WTC11 (cell line): ENCODE data around the gene ANKRD2. TPM values are rescaled to one million over a fixed set of nuclear protein-coding genes. Genes with fewer than 3 reads are reported as not detected.

Experiments
- ATAC-seq: fragments of 200-7000 bp; cut with Tn5 transposase; 2 replicates; pipeline ENCODE4 v1.10.0; 2021; ENCODE audit warnings: mild to moderate bottlenecking, moderate library complexity
- CTCF ChIA-PET: fragments of 300-600 bp; sonication (Branson Sonifier 250); formaldehyde crosslinking; loops from one replicate; lab custom pipeline; 2021; ENCODE audit warnings: antibody characterized with exemption; lab: Charles Lee
- POLR2A ChIA-PET: fragments of 350-600 bp; sonication (Branson Sonifier 250); formaldehyde crosslinking; loops from one replicate; lab custom pipeline; 2021; ENCODE audit warnings: antibody characterized with exemption; lab: Charles Lee
- DNase-seq: peaks from one replicate; pipeline ENCODE4 v3.0.0; 2021; ENCODE audit warnings: low spot score
- H3K27ac Mint-ChIP-seq: 2 replicates; pipeline ENCODE4 v1.8.0; 2021; ENCODE audit warnings: mixed read lengths
- H3K27me3 Mint-ChIP-seq: 2 replicates; pipeline ENCODE4 v1.8.0; 2021; ENCODE audit warnings: low read depth, mild to moderate bottlenecking, moderate library complexity, mixed read lengths
- H3K36me3 Mint-ChIP-seq: 2 replicates; pipeline ENCODE4 v1.8.0; 2021; ENCODE audit warnings: mixed read lengths
- H3K4me1 Mint-ChIP-seq: 2 replicates; pipeline ENCODE4 v1.8.0; 2022; ENCODE audit warnings: mixed read lengths
- H3K4me3 Mint-ChIP-seq: 2 replicates; pipeline ENCODE4 v1.8.0; 2021; ENCODE audit warnings: mild to moderate bottlenecking, moderate library complexity, mixed read lengths
- H3K9me3 Mint-ChIP-seq: 2 replicates; pipeline ENCODE4 v1.8.0; 2021; ENCODE audit warnings: mixed read lengths
- CREB1 ChIP-seq: sonication (generic); formaldehyde crosslinking; IDR thresholded peaks from 2 replicates; pipeline ENCODE4 v1.8.0; 2023; ENCODE audit warnings: mild to moderate bottlenecking, missing genetic modification reagents
- E2F5 ChIP-seq: sonication (generic); formaldehyde crosslinking; IDR thresholded peaks from 2 replicates; pipeline ENCODE4 v1.8.1; 2022; ENCODE audit warnings: mild to moderate bottlenecking, moderate library complexity, missing genetic modification reagents
- ETV6 ChIP-seq: sonication (generic); formaldehyde crosslinking; IDR thresholded peaks from 2 replicates; pipeline ENCODE4 v1.8.1; 2022; ENCODE audit warnings: mild to moderate bottlenecking, missing genetic modification reagents
- FOXK1 ChIP-seq: sonication (generic); formaldehyde crosslinking; IDR thresholded peaks from 2 replicates; pipeline ENCODE4 v1.8.0; 2022; ENCODE audit warnings: mild to moderate bottlenecking, moderate library complexity, missing genetic modification reagents
- FOXP1 ChIP-seq: sonication (generic); formaldehyde crosslinking; IDR thresholded peaks from 2 replicates; pipeline ENCODE4 v1.8.0; 2022; ENCODE audit warnings: missing genetic modification reagents, mild to moderate bottlenecking, moderate library complexity, borderline replicate concordance
- GABPB1 ChIP-seq: sonication (generic); formaldehyde crosslinking; IDR thresholded peaks from 2 replicates; pipeline ENCODE4 v1.8.1; 2023; ENCODE audit warnings: mild to moderate bottlenecking, missing genetic modification reagents
- MXD4 ChIP-seq: fragments of 250-450 bp; sonication (Bioruptor Pico); IDR thresholded peaks from 2 replicates; pipeline ENCODE4 v1.8.0; 2021; ENCODE audit warnings: mild to moderate bottlenecking, moderate library complexity, borderline replicate concordance
- MYBL2 ChIP-seq: sonication (generic); formaldehyde crosslinking; IDR thresholded peaks from 2 replicates; pipeline ENCODE4 v1.8.1; 2023; ENCODE audit warnings: mild to moderate bottlenecking, moderate library complexity, missing genetic modification reagents
- NFYB ChIP-seq: sonication (generic); formaldehyde crosslinking; conservative IDR thresholded peaks from 2 replicates; pipeline ENCODE4 v1.8.0; 2022; ENCODE audit warnings: low read depth, missing genetic modification reagents
- NR1H2 ChIP-seq: sonication (generic); formaldehyde crosslinking; IDR thresholded peaks from 2 replicates; pipeline ENCODE4 v1.9.0; 2021; ENCODE audit warnings: mild to moderate bottlenecking, moderate library complexity, missing genetic modification reagents
- SMAD3 ChIP-seq: sonication (generic); formaldehyde crosslinking; IDR thresholded peaks from 2 replicates; pipeline ENCODE4 v1.8.0; 2022; ENCODE audit warnings: missing genetic modification reagents, mild to moderate bottlenecking, borderline replicate concordance
- SOX15 ChIP-seq: fragments of 250-450 bp; sonication (Bioruptor Pico); IDR thresholded peaks from 2 replicates; pipeline ENCODE4 v1.9.0; 2021; ENCODE audit warnings: mild to moderate bottlenecking
- SP1 ChIP-seq: sonication (generic); formaldehyde crosslinking; conservative IDR thresholded peaks from 2 replicates; pipeline ENCODE4 v1.8.1; 2022; ENCODE audit warnings: missing genetic modification reagents
- ZBTB21 ChIP-seq: sonication (generic); formaldehyde crosslinking; IDR thresholded peaks from 2 replicates; pipeline ENCODE4 v1.8.1; 2023; ENCODE audit warnings: mild to moderate bottlenecking, missing genetic modification reagents, borderline replicate concordance
- ZNF138 ChIP-seq: sonication (generic); formaldehyde crosslinking; conservative IDR thresholded peaks from 2 replicates; pipeline ENCODE4 v1.8.1; 2022; ENCODE audit warnings: mild to moderate bottlenecking, moderate library complexity, missing genetic modification reagents
- ZNF396 ChIP-seq: fragments of 250-450 bp; sonication (Bioruptor Pico); IDR thresholded peaks from 2 replicates; pipeline ENCODE4 v1.8.0; 2021; ENCODE audit warnings: mild to moderate bottlenecking, moderate library complexity, borderline replicate concordance
- ZNF416 ChIP-seq: fragments of 250-450 bp; sonication (Bioruptor Pico); IDR thresholded peaks from 2 replicates; pipeline ENCODE4 v1.9.0; 2021; ENCODE audit warnings: mild to moderate bottlenecking, inconsistent platforms
- total RNA-seq: library from RNA; stranded (reverse); gene quantifications from 3 replicates; pipeline ENCODE4 v1.2.3, GENCODE V29; 2021
- TF ChIP-seq, protein P1 (sequence below): sonication (generic); formaldehyde crosslinking; IDR thresholded peaks from 2 replicates; pipeline ENCODE4 v1.8.0; 2022; ENCODE audit warnings: mild to moderate bottlenecking, missing genetic modification reagents
- TF ChIP-seq, protein P2 (sequence below): fragments of 250-450 bp; sonication (Bioruptor Pico); IDR thresholded peaks from 2 replicates; pipeline ENCODE4 v2.1.2; 2022; ENCODE audit warnings: mild to moderate bottlenecking, moderate library complexity

ANKRD2 gene
- total RNA-seq, 1 experiment from 2014 or later, result not detected

- Mint-ChIP-seq H3K4me3 (no peak overlapping the region), H3K36me3 (no peaks in the 10 kb centered on the region), H3K27me3 (no peaks in the 10 kb centered on the region), H3K4me1 (peaks cover 33% of the 10 kb centered on the region), H3K27ac (peak overlapping the region; percentile 79; the same call in 1 of the 2 replicates), H3K9me3 (no peaks in the 10 kb centered on the region)
- DNase-seq (no peak), ATAC-seq (no peak)
- ChIA-PET POLR2A (no interaction called here), CTCF (interaction anchor here (10.3 kb wide), 1 partner anchor 13 kb away, joined by 177 read pairs; no protein-coding TSS in a partner anchor)
- TF ChIP-seq CREB1 (no peak), NR1H2 (CRISPR knock-in tag) (no peak)
These were observed 24.6 kb upstream of the ANKRD2 start for GRCh38 chr10:97547962-97548361.

GRCh38 chr10:97548828-97549455 is 23.6 kb upstream of the ANKRD2 start:
- POLR2A ChIA-PET, result no interaction called here
- no peak for DNase-seq
- Mint-ChIP-seq H3K27ac (peak overlapping the region; percentile 87), H3K36me3 (no peaks in the 10 kb centered on the region), H3K9me3 (no peaks in the 10 kb centered on the region), H3K27me3 (no peaks in the 10 kb centered on the region), H3K4me3 (no peak overlapping the region), H3K4me1 (peaks cover 33% of the 10 kb centered on the region)
- CTCF ChIA-PET, result interaction anchor here (1.1 to 10.3 kb wide), 7 partner anchors 9 to 184 kb away, joined by 3 to 177 read pairs (median 12); partner anchors contain the start of gene ANKRD2
- no peak for TF ChIP-seq FOXK1
- TF ChIP-seq ZNF396 (CRISPR knock-in tag), result no peak
- TF ChIP-seq ZBTB21, result no peak
- ATAC-seq, result no peak

GRCh38 chr10:97549587-97550322 is 22.8 kb upstream of the ANKRD2 start:
- peaks cover 2% of the 10 kb centered on the region for H3K9me3 Mint-ChIP-seq
- peaks cover under 1% of the 10 kb centered on the region for H3K36me3 Mint-ChIP-seq
- H3K27me3 Mint-ChIP-seq, result no peaks in the 10 kb centered on the region
- ATAC-seq (peak; percentile 50), DNase-seq (peak; percentile 33)
- peaks cover 36% of the 10 kb centered on the region for H3K4me1 Mint-ChIP-seq
- ChIA-PET CTCF (interaction anchor here (0.8 to 10.3 kb wide), 15 partner anchors 9 to 183 kb away, joined by 3 to 177 read pairs (median 3); partner anchors contain the start of gene ANKRD2), POLR2A (interaction anchor here (1.9 kb wide), 1 partner anchor 51 kb away, joined by 6 read pairs; the partner anchor contains the start of genes MMS19 and UBTD1)
- no peak overlapping the region for H3K4me3 Mint-ChIP-seq
- TF ChIP-seq SOX15 (CRISPR knock-in tag) (peak; percentile 77; the same call in 1 of the 2 replicates), NR1H2 (CRISPR knock-in tag) (no peak)
- peak overlapping the region; percentile 93 for H3K27ac Mint-ChIP-seq

GRCh38 chr10:97550336-97551149 is 22.0 kb upstream of the ANKRD2 start:
- ChIA-PET POLR2A (interaction anchor here (0.6 to 1.9 kb wide), 2 partner anchors 43 to 52 kb away, joined by 3 to 6 read pairs; partner anchors contain the start of genes MMS19 and UBTD1), CTCF (interaction anchor here (0.7 to 10.3 kb wide), 16 partner anchors 8 to 126 kb away, joined by 3 to 177 read pairs (median 4); partner anchors contain the start of gene ANKRD2)
- no peak for TF ChIP-seq SP1 (CRISPR knock-in tag)
- TF ChIP-seq NFYB (CRISPR knock-in tag), result no peak
- TF ChIP-seq MXD4 (CRISPR knock-in tag), result no peak
- no peak for TF ChIP-seq ZNF416
- TF ChIP-seq FOXP1 (CRISPR knock-in tag), result no peak
- peaks cover 37% of the 10 kb centered on the region for H3K4me1 Mint-ChIP-seq
- H3K27ac Mint-ChIP-seq, result peak overlapping the region; percentile 33
- H3K36me3 Mint-ChIP-seq, result peaks cover 8% of the 10 kb centered on the region
- no peak overlapping the region for H3K4me3 Mint-ChIP-seq
- no peaks in the 10 kb centered on the region for H3K27me3 Mint-ChIP-seq
- DNase-seq (peak; percentile 59), ATAC-seq (peak; percentile 55)
- peaks cover 10% of the 10 kb centered on the region for H3K9me3 Mint-ChIP-seq

DNA sequence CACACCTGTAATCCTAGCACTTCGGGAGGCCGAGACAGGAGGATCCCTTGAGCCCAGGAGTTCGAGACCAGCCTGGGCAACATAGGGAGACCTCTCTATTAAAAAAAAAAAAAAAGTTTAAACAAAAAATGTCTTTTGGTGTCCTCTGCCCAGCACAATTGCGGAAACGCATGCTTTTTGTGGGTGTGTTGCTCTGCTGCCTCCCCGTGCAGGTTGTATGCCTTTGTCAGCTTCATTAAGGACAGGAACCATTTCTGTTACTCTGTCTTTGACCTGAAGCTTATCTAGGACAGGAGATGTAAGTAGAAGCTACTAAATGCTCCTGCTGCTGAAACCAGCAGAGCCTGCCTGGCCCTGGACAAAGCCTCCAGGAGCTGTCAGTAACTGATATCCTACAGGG is 21.3 kb upstream of the ANKRD2 start:
- peaks cover 14% of the 10 kb centered on the region for H3K9me3 Mint-ChIP-seq
- ChIA-PET CTCF (interaction anchor here (0.7 to 10.3 kb wide), 6 partner anchors 11 to 34 kb away, joined by 3 to 177 read pairs (median 23); partner anchors contain the start of gene ANKRD2), POLR2A (interaction anchor here (1.9 kb wide), 1 partner anchor 52 kb away, joined by 6 read pairs; the partner anchor contains the start of genes MMS19 and UBTD1)
- peaks cover 11% of the 10 kb centered on the region for H3K36me3 Mint-ChIP-seq
- DNase-seq (no peak), ATAC-seq (no peak)
- no peak overlapping the region; the same call in 1 of the 2 replicates for H3K27ac Mint-ChIP-seq
- peaks cover 37% of the 10 kb centered on the region for H3K4me1 Mint-ChIP-seq
- H3K4me3 Mint-ChIP-seq, result no peak overlapping the region
- H3K27me3 Mint-ChIP-seq, result no peaks in the 10 kb centered on the region
- TF ChIP-seq E2F5 (CRISPR knock-in tag) (no peak), SMAD3 (CRISPR knock-in tag) (no peak), ZNF416 (no peak), ETV6 (CRISPR knock-in tag) (no peak), ZNF138 (CRISPR knock-in tag) (no peak), GABPB1 (no peak), MYBL2 (CRISPR knock-in tag) (no peak)
- TF ChIP-seq, protein P1, sequence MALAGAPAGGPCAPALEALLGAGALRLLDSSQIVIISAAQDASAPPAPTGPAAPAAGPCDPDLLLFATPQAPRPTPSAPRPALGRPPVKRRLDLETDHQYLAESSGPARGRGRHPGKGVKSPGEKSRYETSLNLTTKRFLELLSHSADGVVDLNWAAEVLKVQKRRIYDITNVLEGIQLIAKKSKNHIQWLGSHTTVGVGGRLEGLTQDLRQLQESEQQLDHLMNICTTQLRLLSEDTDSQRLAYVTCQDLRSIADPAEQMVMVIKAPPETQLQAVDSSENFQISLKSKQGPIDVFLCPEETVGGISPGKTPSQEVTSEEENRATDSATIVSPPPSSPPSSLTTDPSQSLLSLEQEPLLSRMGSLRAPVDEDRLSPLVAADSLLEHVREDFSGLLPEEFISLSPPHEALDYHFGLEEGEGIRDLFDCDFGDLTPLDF (CRISPR knock-in tag), result no peak
- TF ChIP-seq, protein P2, sequence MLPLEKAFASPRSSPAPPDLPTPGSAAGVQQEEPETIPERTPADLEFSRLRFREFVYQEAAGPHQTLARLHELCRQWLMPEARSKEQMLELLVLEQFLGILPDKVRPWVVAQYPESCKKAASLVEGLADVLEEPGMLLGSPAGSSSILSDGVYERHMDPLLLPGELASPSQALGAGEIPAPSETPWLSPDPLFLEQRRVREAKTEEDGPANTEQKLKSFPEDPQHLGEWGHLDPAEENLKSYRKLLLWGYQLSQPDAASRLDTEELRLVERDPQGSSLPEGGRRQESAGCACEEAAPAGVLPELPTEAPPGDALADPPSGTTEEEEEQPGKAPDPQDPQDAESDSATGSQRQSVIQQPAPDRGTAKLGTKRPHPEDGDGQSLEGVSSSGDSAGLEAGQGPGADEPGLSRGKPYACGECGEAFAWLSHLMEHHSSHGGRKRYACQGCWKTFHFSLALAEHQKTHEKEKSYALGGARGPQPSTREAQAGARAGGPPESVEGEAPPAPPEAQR, result no peak
